ENCODE data around the gene PRKG2. TPM values are rescaled to one million over a fixed set of nuclear protein-coding genes. Genes with fewer than 3 reads are reported as not detected.

PRKG2 gene
- total RNA-seq, 2 experiments from 2014 or later, result 0.27 to 0.39 TPM

DNA sequence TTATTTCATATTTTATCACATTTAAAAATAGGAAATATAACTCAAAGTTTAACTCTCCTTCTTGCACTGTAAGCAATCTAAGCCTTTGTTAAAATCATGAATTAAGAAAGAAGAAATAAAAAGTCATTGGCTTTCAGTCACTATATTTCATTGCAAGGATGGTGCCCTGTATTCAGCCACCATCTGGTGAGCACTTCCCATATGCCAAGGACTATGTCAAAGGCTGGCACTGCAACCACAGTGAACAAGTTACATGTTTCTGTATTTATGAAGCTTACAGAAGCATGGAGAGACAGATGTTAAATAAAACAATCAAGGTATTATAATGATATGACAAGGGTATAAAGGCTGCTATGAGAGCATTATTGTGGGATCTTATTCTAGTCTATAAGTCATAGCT, 68.6 kb downstream of the PRKG2 start:
- H3K9me3 Mint-ChIP-seq, result no peaks in the 10 kb centered on the region
- H3K4me3 Mint-ChIP-seq, result no peak overlapping the region
- CTCF ChIA-PET, result no interaction called here
- TF ChIP-seq, protein P1, sequence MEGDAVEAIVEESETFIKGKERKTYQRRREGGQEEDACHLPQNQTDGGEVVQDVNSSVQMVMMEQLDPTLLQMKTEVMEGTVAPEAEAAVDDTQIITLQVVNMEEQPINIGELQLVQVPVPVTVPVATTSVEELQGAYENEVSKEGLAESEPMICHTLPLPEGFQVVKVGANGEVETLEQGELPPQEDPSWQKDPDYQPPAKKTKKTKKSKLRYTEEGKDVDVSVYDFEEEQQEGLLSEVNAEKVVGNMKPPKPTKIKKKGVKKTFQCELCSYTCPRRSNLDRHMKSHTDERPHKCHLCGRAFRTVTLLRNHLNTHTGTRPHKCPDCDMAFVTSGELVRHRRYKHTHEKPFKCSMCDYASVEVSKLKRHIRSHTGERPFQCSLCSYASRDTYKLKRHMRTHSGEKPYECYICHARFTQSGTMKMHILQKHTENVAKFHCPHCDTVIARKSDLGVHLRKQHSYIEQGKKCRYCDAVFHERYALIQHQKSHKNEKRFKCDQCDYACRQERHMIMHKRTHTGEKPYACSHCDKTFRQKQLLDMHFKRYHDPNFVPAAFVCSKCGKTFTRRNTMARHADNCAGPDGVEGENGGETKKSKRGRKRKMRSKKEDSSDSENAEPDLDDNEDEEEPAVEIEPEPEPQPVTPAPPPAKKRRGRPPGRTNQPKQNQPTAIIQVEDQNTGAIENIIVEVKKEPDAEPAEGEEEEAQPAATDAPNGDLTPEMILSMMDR (IDR thresholded peaks at IDR 0.05), result no peak
- Histone ChIP-seq H3K4me3 (ENCODE audit: low read length) (no peak overlapping the region), H3K4me1 (ENCODE audit: insufficient read depth, low read length) (no peaks in the 10 kb centered on the region), H3K36me3 (ENCODE audit: insufficient read depth, low read length) (no peaks in the 10 kb centered on the region), H3K9me3 (ENCODE audit: control insufficient read depth in 1 of 2, insufficient read depth in 1 of 2, low read length in 2 of 2) (no peaks in the 10 kb centered on the region), H3K27me3 (ENCODE audit: control insufficient read depth in 1 of 2, insufficient read depth in 2 of 2, low read length in 2 of 2) (no peaks in the 10 kb centered on the region), H3K27ac (ENCODE audit: low read depth in 1 of 2, low read length in 2 of 2) (no peak overlapping the region)
- H3K27ac Mint-ChIP-seq, result no peak overlapping the region
- ATAC-seq (ENCODE audit: poor library complexity) (no peak), DNase-seq (no peak)
- peaks cover 7% of the 10 kb centered on the region for H3K27me3 Mint-ChIP-seq
- POLR2A ChIA-PET, result no interaction called here
- H3K4me1 Mint-ChIP-seq (ENCODE audit: low read depth), result no peaks in the 10 kb centered on the region
- intact Hi-C loops (cut with DNase I, micrococcal nuclease), result no loop called here
- H3K36me3 Mint-ChIP-seq (ENCODE audit: low read depth), result no peaks in the 10 kb centered on the region

DNA sequence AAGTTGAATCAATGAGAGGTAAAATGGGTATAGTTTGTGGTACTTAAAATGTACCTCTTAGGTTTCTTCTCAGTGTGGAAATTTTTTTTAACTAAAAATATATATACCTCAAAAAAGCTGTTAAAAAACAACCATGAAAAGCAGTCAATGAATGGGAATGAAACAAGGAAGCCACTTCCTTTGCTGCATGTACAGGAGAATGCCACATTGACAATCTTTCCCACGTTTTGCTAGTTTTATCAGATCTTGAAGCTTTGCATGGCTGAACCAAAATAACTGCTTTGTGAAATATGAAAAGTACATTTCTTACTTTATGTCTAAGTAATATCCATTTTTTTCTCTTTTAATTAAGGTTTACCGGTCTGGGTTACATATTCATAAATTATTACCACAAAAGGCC, 71.8 kb downstream of the PRKG2 start:
- Histone ChIP-seq H3K36me3 (ENCODE audit: insufficient read depth, low read length) (no peaks in the 10 kb centered on the region), H3K27ac (ENCODE audit: low read depth in 1 of 2, low read length in 2 of 2) (no peak overlapping the region), H3K4me3 (ENCODE audit: low read length) (no peak overlapping the region), H3K9me3 (ENCODE audit: control insufficient read depth in 1 of 2, insufficient read depth in 1 of 2, low read length in 2 of 2) (no peaks in the 10 kb centered on the region), H3K27me3 (ENCODE audit: control insufficient read depth in 1 of 2, insufficient read depth in 2 of 2, low read length in 2 of 2) (no peaks in the 10 kb centered on the region), H3K4me1 (ENCODE audit: insufficient read depth, low read length) (no peaks in the 10 kb centered on the region)
- Mint-ChIP-seq H3K4me3 (no peak overlapping the region), H3K9me3 (no peaks in the 10 kb centered on the region), H3K27me3 (peaks cover under 1% of the 10 kb centered on the region), H3K27ac (no peak overlapping the region), H3K36me3 (ENCODE audit: low read depth) (no peaks in the 10 kb centered on the region), H3K4me1 (ENCODE audit: low read depth) (no peaks in the 10 kb centered on the region)
- TF ChIP-seq, protein P1 (IDR thresholded peaks at IDR 0.05), result no peak
- POLR2A ChIA-PET, result no interaction called here
- ATAC-seq (ENCODE audit: poor library complexity) (no peak), DNase-seq (no peak)
- intact Hi-C loops (cut with DNase I, micrococcal nuclease), result no loop called here
- CTCF ChIA-PET, result no interaction called here

DNA sequence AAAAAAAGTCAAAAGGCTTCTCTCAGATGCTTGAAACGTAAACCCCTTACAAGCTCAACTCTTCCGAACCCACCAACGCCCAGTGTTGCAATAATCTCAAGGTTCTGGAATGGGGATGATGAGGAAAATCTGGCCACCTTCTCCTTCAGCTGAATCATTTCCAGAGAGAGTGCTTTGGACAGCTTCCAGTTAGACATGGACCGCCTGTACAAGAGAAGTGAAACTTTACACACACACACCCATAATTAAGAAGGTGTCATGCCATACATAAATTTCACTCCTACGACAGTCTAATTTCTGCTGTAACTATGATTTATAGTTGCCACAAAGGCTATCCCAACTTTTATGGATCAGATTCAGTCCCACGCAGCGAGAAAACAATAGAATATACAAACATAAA, 72.3 kb downstream of the PRKG2 start:
- TF ChIP-seq, protein P1 (IDR thresholded peaks at IDR 0.05), result no peak
- no peaks in the 10 kb centered on the region for H3K4me1 ChIP-seq (ENCODE audit: insufficient read depth, low read length)
- no peaks in the 10 kb centered on the region for H3K27me3 ChIP-seq (ENCODE audit: control insufficient read depth in 1 of 2, insufficient read depth in 2 of 2, low read length in 2 of 2)
- intact Hi-C loops (cut with DNase I, micrococcal nuclease), result no loop called here
- Mint-ChIP-seq H3K27me3 (peaks cover 5% of the 10 kb centered on the region), H3K4me1 (ENCODE audit: low read depth) (no peaks in the 10 kb centered on the region), H3K36me3 (ENCODE audit: low read depth) (no peaks in the 10 kb centered on the region), H3K9me3 (no peaks in the 10 kb centered on the region), H3K27ac (no peak overlapping the region), H3K4me3 (no peak overlapping the region)
- no peaks in the 10 kb centered on the region for H3K9me3 ChIP-seq (ENCODE audit: control insufficient read depth in 1 of 2, insufficient read depth in 1 of 2, low read length in 2 of 2)
- no peak for ATAC-seq (ENCODE audit: poor library complexity)
- no peak for DNase-seq
- no peaks in the 10 kb centered on the region for H3K36me3 ChIP-seq (ENCODE audit: insufficient read depth, low read length)
- POLR2A ChIA-PET, result no interaction called here
- CTCF ChIA-PET, result no interaction called here
- no peak overlapping the region for H3K4me3 ChIP-seq (ENCODE audit: low read length)
- no peak overlapping the region for H3K27ac ChIP-seq (ENCODE audit: low read depth in 1 of 2, low read length in 2 of 2)
